Ovary (tissue), 9 donors: ENCODE measurements around the gene OR13A1. TPM values are rescaled to one million over a fixed set of nuclear protein-coding genes. Genes with fewer than 3 reads are reported as not detected.

Source experiments
- DNase-seq, 5 donors: peaks; one replicate each; pipeline ENCODE4 v3.0.0-alpha.2; 2019 to 2020
- H3K27ac ChIP-seq, 2 donors: fragments of 200-600 bp; one replicate each; pipeline versions ENCODE4 v1.5.1 to v1.8.0; 2019 to 2022
- H3K27me3 ChIP-seq: fragments of 200-600 bp; one replicate; pipeline ENCODE4 v1.8.0; 2022
- H3K36me3 ChIP-seq: fragments of 200-600 bp; sonication (generic); one replicate; pipeline ENCODE4 v1.5.1; 2019
- H3K4me1 ChIP-seq: one replicate; pipeline ENCODE4 v1.8.1; 2013; ENCODE audit warnings: mild to moderate bottlenecking, moderate library complexity; ENCODE audit not compliant: insufficient read depth
- H3K4me3 ChIP-seq: fragments of 200-600 bp; sonication (generic); one replicate; pipeline ENCODE4 v1.5.1; 2017
- H3K9me3 ChIP-seq, 2 donors: fragments of 200-600 bp in 1 of 2; sonication (generic) in 1 of 2; one replicate each; pipeline versions ENCODE4 v1.5.1 to v1.8.1; 2013 to 2019; ENCODE audit warnings: mild to moderate bottlenecking in 1 of 2, moderate library complexity in 1 of 2
- EP300 ChIP-seq: sonication (generic); formaldehyde crosslinking; IDR thresholded peaks from one replicate; pipeline ENCODE4 v1.6.1; 2017; ENCODE audit warnings: antibody characterized with exemption
- POLR2A ChIP-seq: fragments of 450-650 bp; IDR thresholded peaks from one replicate; pipeline ENCODE4 v1.6.1; 2017; ENCODE audit warnings: antibody characterized with exemption, mild to moderate bottlenecking, moderate library complexity
- WGBS, 3 donors: extraction: QIAGEN DNeasy Blood & Tissue Kit in 1 of 3; methylation state at CpG; one replicate each; pipeline versions ENCODE4 v1.1.5 to v1.1.7; 2013 to 2017; 5-methylcytosine and 5-hydroxymethylcytosine counted together
- intact Hi-C, 4 donors: fragments of 100-400 bp; cut with DNase I; formaldehyde crosslinking; loops; one replicate each; pipeline versions ENCODE4 v1.11.0 to v1.15.1; 2022 to 2023
- polyA plus RNA-seq, 2 donors: library from polyadenylated mRNA; stranded (reverse); fragments of 200-250 nt in 1 of 2; fragments of 350-450 nt in 1 of 2; fragmentation: Illumina TruSeq in 1 of 2; extraction: RNeasy Lipid Tissue Mini Kit (QIAGEN cat#74804) in 1 of 2; gene quantifications; one replicate each; pipeline ENCODE4 v1.2.3, GENCODE V29; 2013 to 2014
- total RNA-seq, 7 donors: library from RNA; depleted of rRNA in 2 of 7; stranded (reverse); fragments of >200 nt in 2 of 7; fragmentation: NEBNext Ultra II Directional in 3 of 7; extraction: Animal tissue kit (Norgen Biotek cat#: 25700) in 3 of 7; gene quantifications; one replicate each; pipeline versions ENCODE4 v1.1.0 to v1.2.4, GENCODE V29; 2016 to 2023
- donor health status: DM: no; HTN: no; CAD: no; lungs with moderate emphysema.
- donor health status: DM: no; HTN: no; CAD: no.
- donor health status: Bipolar disorder and iron deficiency.
- donor health status: DM: yes; HTN: yes; CAD: no.
- donor health status: DM: no; HTN: no; CAD: no.
- donor health status: DM: yes; HTN: yes; CAD: no.

OR13A1 gene
- total and polyA plus RNA-seq, 9 donors, result 0.08 to 0.15 TPM; not detected in 7

- intact Hi-C loops, result no loop called here
- WGBS, 3 donors, result 50 to 72% (median 64%) methylated on average over 2 of the region's 2 CpGs
- Histone ChIP-seq H3K4me1 (no peaks in the 10 kb centered on the region), H3K4me3 (no peak overlapping the region), H3K9me3 (no peaks in the 10 kb centered on the region), H3K36me3 (no peaks in the 10 kb centered on the region), H3K27ac (no peak overlapping the region), H3K27me3 (no peaks in the 10 kb centered on the region)
- no peak for TF ChIP-seq POLR2A
- TF ChIP-seq EP300, result no peak
- no peak for DNase-seq
Measured at GRCh38 chr10:45253183-45253914, 62.1 kb downstream of the OR13A1 start.

Other genes with a start within 250 kb of the OR13A1 start
- gene ALOX5, start 58.6 kb upstream of the OR13A1 start, total RNA-seq, result 10 to 100 TPM in 3 of 7 donors, 1 to 10 TPM in 4; 1.7 to 17.7 (median 9.8) TPM
- 1 to 10 TPM; 3.1 to 4.8 TPM for gene ALOX5, start 58.6 kb upstream of the OR13A1 start, polyA plus RNA-seq